Caki2 (cell line): ENCODE data around the gene MCTP2. TPM values are rescaled to one million over a fixed set of nuclear protein-coding genes. Genes with fewer than 3 reads are reported as not detected.

Experiments
- DNase-seq: peaks from one replicate; pipeline ENCODE4 v3.0.0-alpha.2; 2015; ENCODE audit warnings: low read depth
- in situ Hi-C: cut with HindIII; loops from 2 replicates; pipeline ENCODE4 v1.10.0; 2016; ENCODE audit warnings: low sequenced_read_pairs, low pct_unique_long_range_greater_than_20kb, mixed read lengths
- total RNA-seq: library from RNA; depleted of rRNA; stranded (reverse); fragments of >200 nt; shearing (Covaris generic); gene quantifications from 2 replicates; pipeline ENCODE4 v1.2.3, GENCODE V29; 2014; ENCODE audit warnings: low replicate concordance

MCTP2 gene
- total RNA-seq, 1 experiment from 2014 or later = 13.0 TPM

DNA sequence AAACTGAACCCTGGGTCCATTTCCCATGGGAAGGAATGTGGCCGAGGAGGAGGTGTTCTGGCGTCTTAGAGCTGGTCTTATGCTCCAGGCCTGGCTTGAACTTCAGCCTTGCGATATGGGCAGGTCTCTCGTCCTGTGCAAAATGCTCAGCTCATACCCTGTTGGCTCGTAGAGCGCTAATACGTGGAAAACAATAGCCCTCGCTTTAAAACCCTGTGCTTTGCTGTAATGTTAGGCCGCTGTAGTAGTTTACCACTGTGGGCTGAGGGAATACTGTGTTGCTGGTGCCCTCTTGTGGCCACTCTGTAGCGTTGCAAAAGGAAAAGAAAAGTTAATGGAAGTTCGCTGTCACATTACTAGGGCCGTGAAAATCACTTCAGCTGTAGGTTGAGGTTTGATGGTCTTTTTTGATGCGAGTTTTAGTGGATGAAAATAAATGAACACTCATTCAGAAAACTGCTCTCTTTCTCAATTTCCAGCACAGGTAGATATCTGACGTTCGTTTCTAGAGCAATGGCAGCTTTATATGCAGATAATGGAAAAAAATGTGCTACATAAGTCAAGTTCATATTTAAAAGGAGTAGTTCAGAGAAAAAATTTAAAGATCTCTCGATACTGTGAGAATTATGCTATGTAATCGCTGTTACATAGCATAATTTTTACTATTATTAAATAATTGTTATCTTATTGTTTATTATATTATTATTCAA lies 92.9 kb downstream of the MCTP2 start:
- in situ Hi-C loops = no loop called here
- peak; percentile 35 for DNase-seq

DNA sequence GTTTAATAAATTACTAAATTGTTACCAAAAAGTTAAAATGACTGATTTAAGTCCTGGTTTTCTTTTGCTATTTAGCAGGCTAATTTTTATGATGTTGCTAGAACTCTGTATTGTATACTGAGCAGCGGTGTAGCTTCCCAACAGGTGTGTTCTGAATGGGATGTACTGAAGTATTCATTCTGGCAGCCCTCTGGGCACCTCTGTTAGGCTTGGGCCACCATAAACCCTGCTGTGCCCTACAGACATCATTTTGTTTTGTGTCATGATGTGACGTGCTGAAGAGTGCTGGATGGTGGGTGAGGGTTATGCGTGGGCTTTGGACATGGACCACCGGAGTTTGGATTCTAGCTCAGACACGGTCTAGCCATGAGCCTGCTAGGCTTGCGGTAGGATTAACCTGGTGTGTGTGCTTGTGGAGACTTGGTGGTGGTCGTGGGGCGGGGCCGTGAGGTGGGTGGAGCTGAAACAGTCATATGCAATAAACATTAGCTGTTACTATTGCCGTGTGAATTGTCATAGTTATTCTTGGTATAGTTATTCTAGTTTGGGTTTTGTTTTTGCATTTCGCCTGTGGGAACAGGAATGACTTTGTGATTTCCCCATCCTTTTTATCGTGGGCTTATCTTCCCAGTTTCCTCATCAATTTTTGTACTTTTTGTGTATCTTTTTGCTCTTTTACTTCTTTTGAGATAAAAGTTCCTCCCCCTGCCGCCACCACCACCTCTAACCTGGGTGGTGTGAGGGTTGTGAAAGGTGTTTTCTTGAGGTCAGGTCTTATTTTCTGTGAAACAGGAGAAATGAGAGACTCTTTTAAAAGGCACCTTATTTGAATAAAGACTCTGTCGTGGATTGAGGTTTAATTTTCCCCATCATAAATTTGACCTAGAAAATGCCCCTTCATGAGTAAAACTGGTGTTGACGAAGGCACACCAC lies 93.7 kb downstream of the MCTP2 start:
- DNase-seq = no peak
- in situ Hi-C loops = no loop called here

DNA sequence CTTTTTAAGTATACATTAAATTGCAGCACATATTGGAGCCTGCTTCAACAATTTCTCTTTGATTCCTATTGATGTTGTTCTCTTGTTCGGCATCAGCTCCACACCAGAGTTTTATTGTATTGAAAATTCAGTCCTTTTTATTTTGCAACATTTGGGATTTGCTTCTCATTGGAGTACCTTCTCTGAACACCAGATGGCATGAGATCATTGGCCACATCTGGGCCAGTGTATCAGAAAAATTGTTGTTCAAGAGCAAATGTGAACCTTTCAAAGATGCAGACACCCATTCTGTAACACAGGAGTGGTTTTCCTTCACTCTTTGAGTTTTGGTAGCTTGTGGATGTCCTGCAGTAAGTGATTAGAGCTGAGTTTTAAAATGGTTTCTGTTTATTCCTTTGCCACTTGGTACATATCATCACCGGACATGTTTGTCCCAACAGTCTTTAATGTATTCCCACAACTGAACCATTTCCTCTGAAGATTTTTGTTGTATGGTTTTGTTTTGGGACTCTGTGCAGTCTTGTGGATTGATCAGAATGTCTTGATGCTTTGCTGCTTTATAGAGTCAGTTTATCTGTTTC lies 96.1 kb downstream of the MCTP2 start:
- in situ Hi-C loops = no loop called here
- DNase-seq = peak; percentile 15

DNA sequence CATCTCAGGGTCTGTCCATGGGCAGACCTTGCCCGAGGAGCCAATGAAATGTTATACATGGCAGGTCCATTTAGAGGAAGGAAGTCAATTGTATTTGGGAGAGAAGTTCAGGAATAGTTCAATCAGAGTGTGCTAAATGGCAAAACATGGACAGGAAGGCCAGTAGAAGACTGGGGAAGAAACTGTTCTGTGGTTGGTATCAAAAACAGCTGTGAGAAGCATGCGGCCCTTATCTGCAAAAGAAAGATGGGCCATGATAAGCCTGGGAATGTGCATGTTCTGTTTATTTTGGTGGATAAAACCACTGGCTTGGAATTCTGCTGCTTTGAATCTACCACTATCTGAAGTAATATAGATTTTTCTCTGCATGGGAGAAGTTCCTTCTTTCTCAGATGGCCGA lies 100.4 kb downstream of the MCTP2 start:
- DNase-seq = no peak
- in situ Hi-C loops = no loop called here

DNA sequence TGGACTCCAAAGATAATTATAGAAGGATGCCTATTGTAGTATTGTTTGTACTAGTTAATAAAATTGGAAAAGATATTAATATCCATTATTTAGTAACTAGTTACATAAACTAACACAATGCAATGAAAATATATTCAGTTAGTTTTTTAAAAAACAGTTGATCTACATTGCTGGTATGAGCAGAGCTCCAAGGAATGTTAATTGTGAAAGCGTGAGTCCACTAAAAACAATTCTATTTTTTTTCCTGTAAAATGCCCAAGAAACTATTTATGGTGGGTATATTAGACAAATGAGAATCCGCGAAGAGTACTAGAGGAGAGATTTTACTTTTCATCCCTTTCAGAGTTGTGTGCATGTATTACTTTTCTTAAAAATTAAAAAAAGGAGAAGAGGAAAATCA lies 104.3 kb downstream of the MCTP2 start:
- in situ Hi-C loops = no loop called here
- no peak for DNase-seq

DNA sequence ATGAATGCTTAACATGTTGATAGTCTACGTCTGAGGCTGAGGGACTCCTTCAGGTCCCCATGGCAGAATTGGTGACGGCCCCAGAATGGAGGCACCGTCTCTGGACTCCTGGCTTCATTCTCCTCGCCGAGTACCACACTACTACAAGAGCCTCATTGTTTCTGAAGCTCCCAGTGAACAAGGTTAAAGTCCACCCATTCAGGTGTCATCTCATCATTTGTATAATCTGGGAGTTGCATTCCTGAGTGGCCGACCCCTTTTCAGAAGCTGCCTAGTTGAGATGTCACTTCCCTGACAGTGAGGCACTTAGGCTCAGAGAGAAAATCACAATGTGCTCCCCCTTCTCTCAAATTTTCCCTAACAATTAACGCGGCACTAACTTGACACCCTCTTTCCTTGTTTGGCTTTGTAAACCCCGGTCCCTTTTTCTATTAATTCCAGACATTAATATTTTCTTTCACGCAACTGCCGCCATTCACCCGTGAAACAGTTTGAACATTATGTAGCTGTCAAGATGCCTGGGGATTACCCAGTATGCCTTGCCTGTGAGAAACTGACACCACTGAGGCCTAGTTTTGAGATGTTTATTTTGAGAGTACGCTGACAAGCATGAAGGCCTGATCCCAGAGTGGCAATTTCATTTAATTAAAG lies 105.6 kb downstream of the MCTP2 start:
- in situ Hi-C loops = no loop called here
- DNase-seq = no peak

DNA sequence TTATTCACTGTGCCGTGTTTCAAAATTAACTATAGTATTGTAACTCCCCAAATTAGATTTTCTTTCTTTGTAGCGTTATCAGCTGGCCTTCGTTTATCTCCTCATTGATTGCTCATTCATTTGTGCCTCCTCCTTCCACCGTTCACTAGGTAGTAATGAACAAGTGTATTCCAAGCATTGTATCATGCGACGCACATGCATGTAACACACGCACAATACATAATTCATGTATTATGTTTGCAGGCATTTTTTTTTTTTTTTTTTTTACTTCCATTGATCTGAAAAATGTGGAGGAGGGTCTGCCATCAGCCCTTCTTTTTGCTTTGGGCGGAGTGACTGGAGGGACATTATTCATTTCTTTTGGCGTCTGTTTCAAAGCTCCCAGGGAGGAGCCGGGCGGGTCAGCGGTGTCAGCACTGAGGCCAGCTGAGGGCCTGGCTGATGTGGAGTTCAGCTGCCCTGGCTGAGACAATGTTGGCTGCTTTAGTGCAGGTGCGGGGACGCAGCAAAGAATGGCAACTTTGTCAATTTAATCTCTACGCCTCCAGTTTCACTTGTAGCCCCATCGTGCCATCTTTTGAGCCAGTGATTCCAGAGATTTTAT lies 107.0 kb downstream of the MCTP2 start:
- in situ Hi-C loops = no loop called here
- no peak for DNase-seq

DNA sequence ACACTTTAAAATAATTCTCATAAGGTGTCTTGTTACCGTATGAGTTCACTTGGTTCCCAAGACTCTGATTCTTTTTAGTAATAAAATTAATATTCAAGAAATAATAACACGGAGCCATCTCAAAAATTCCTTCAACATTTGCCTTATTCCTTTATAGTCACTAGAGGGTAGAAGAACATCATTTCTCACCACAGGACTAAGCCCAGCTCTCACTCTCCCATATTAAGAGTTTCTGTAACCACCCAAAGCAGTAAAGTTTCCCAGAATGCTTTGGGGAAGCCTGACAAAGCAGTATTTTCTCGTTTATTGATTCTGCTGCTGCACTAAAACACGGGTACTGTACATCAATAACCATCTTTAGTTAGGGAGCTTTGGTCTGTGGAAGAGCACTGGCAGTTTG lies 114.9 kb downstream of the MCTP2 start:
- in situ Hi-C loops = no loop called here
- no peak for DNase-seq

DNA sequence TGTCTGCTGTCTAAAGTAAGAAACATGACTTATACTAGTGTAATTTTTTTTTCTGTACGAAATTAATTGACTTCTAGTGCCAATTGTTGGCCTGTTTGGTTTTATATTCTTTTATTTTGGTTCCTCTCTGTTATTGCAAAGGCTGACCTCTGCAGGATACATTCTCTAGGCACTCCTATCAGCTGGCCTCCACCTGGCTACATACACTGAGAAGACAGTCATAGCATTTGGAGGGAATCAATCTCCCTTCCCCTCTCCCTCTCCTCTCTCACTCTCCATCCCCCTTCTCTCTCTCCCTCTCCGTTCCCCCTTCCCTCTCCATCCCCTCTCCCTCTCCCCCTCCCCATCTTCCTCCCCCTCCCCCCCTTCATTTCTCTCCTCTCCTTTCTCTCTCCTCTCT lies 116.7 kb downstream of the MCTP2 start:
- DNase-seq = no peak
- in situ Hi-C loops = no loop called here

DNA sequence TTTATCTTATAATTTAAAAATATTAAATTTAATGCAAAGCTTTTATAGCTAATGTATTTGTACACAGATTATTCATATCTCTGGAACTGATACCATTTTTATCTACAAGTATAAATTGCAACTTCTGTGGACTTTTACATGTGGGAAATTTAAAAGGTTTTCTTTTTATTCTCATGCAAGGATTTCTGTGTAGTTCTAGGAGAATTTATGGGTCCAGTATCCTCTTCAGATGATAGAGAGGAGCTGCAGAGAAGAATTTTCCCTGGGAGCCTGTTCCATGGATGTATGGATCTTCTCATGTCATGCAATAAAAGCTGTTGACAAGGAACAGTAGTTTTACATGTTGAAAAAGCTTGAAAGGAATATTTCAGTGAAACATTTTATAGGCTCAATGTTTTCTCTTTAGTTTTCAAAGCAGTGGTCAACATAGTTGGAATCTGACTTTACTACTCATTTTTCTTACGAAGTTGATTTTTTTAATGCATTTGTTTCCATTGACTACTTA lies 119.7 kb downstream of the MCTP2 start:
- no peak for DNase-seq
- in situ Hi-C loops = no loop called here

DNA sequence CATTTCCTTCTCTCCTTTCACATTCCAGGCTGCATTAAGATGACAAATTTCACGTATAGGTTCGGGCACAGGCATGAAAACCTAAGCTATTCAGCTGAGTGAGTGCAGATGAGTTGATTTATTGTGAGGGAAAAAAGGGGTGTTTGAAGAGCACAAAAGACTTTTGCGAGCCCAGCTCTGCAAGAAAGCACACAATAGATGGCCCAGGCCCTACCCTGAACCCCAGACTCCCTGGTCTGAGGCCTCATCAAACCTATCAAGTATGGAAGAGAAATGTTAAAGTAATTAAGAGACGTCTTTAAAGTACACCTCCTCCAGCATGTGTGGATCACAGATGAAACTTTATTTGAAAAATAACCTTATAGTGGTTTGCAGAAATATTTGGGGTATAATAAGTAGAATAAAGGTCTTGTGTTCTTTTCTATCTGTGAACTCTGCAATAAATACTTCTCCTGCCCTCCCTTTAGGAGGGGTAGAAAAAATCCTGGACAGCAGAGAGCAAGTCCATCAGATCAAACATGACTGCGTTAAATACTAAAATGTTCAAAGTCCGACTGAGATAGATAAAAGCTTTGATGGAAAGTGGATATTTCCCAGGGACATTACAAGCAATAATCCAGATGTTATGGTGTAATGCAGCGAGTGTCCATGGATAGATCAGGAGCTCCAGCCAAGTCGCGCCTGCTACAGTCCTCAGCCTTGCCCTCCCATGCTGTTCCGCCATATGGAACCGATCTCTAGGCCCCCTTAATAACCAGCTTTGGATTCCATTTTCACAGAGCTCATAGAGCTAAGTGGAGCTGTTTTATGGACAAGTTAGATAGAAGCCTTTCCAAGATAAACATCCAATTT lies 121.5 kb downstream of the MCTP2 start:
- no peak for DNase-seq
- in situ Hi-C loops = no loop called here

DNA sequence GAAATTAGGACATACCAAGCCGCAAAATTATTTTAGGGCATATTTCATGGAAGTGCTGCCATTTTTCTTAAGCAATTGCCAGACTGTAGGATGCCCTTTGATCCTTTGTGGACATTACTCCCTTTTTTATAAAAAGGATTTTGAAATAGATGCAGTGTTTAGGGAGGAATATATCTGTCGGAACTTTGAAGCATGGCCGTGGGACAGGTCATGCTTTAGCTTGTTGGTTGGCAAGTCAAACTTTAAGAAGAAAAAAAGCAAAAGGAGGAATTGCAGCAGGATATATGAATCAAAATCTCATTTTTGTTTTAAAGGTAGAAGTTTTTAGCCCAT lies 122.1 kb downstream of the MCTP2 start:
- DNase-seq = no peak
- in situ Hi-C loops = no loop called here

DNA sequence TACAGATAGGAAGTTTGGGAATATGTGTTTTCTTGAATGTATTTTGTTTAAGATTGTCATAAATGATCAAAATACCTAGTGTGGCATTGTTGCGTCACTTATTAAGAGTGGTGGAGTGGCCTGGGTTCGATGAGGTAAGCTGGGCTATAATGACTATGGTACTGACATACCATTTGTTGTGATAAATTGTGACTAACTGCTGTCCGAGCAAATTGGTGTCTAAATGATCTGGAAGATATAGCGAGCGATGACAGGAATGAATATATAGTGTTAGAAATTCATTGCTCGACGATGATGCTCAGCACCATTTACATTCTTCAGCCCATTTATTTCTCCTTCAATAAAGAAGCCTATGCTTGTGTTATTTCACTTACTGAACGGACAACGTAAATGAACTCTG lies 123.3 kb downstream of the MCTP2 start:
- in situ Hi-C loops = no loop called here
- no peak for DNase-seq

DNA sequence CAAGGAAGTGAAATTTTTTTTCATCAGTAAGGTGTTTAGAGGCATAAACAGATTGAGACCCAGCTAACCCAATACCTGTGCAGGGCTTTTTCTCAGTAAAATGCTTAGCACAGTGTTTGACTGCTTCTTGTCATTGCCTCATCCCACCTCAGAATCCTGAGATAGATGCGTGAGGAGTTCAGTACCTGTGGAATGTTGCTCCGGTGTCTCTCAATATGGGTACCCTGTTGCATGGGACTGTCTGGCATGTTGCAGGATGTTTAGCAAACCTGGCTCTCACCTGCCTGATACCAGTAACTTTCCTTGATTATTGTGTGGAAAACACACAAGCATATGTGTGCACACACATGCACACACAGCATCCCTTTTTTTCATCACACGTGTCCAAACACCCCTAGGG lies 128.4 kb downstream of the MCTP2 start:
- no peak for DNase-seq
- in situ Hi-C loops = no loop called here

DNA sequence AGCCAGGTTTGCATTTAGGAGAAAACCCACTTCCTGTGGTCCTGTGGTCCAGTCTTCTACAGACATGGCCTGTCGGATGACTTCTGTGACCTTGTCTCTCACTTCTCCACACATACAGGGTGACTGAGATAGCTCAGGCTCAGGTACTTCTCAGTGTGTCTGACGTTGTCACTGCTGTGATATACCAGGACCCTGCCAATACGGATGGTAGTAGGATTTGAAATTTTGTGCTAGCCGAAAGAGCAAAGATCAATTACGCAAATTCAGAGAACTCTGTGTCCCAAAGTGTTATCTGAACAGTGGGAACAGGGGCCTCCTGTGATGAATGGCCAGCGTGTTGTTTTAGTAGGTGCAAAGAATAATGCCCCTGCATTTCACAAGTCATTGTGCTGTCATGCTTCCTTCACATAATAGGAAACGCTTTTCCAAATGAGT lies 128.9 kb downstream of the MCTP2 start:
- no peak for DNase-seq
- in situ Hi-C loops = no loop called here

DNA sequence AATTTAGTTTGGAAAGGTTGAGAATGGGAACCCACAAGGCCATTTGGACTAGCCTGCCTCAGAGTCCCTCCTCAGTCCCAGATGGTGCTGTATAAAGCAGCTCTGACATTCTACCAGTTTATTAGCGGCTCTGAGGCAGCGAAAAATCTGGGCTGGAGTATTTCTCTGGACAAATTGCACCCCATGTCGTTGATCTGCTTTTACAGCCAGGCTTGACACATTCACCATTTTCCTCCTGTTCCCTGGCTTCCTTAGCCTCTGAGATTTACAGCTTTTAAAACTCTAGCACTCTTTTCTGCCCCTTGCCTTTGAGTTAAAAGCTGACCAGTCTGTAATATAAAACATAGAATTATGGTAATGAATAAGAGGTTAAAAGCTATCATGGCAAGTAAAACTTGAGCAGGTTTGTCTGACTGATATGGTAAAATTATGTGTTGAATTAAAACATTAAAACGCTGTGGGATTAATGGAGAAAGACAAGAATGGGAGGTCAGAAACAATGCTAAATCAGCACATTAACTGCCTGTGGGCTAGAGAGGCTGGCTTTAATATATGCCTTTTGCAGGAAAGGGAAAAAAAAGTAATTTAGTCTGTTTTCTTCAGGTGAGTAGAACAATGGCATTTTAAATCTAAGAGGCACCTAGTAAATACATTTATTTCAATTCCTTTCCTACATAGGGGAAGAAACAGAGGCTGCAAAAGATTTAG lies 131.2 kb downstream of the MCTP2 start:
- in situ Hi-C loops = no loop called here
- no peak for DNase-seq

DNA sequence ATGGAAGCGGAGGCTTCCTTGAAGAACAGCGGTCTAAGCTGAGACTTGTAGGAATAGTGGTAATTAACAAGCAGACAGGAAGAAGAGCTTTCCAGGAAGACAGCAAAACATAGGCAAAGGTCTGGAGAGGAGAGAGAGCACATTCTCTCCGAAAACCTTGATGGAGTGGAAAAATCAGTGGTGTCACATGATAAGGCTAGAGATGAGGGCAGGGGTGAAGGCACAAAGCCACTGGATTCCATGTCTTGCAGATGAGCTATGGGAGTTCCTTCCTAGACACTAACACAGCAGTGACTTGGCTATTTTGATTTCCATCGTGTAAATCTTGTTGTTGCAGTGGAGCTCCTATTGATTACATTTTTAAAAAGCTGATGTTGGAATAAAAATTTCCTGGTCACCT lies 132.0 kb downstream of the MCTP2 start:
- no peak for DNase-seq
- in situ Hi-C loops = no loop called here
